ENCODE results near the gene SNX9. TPM values are rescaled to one million over a fixed set of nuclear protein-coding genes. Genes with fewer than 3 reads are reported as not detected.

Gene SNX9
- total and polyA plus RNA-seq, 2 of the 8 experiments (the other 6 are each of a cell fraction or from before 2014, with no cell fraction given) = 11.8 to 23.2 TPM

- TF ChIP-seq CHD7 (IDR thresholded peaks at IDR 0.05; ENCODE audit: insufficient replicate concordance, low read length) = no peak
These were observed 32.4 kb upstream of the SNX9 start (continued) for GRCh38 chr6:157790548-157791160.

All from H1 (cell line).